ENCODE data around the gene JAK3.

The JAK3 gene

GRCh38 chr19:17868669-17869068 is 20.9 kb upstream of the JAK3 start:
- Histone ChIP-seq H3K36me3 (peaks cover 13% of the 10 kb centered on the region), H3K4me3 (ENCODE audit: low read depth in 1 of 2, low read length in 1 of 2) (no peak overlapping the region), H3K4me1 (ENCODE audit: control insufficient read depth in 1 of 2, insufficient read depth in 1 of 2, low read depth in 1 of 2, low read length in 1 of 2) (peaks cover 24% of the 10 kb centered on the region in 2 experiments), H3K9me3 (no peaks in the 10 kb centered on the region), H3K27ac (no peak overlapping the region), H3K27me3 (peaks cover 33% of the 10 kb centered on the region)
- no peak for TF ChIP-seq CTCF (IDR thresholded peaks at IDR 0.05)

- Histone ChIP-seq H3K27me3 (peaks cover 16% of the 10 kb centered on the region), H3K36me3 (peaks cover 29% of the 10 kb centered on the region), H3K27ac (no peak overlapping the region), H3K4me3 (ENCODE audit: low read depth in 1 of 2, low read length in 1 of 2) (no peak overlapping the region), H3K9me3 (no peaks in the 10 kb centered on the region), H3K4me1 (ENCODE audit: control insufficient read depth in 1 of 2, insufficient read depth in 1 of 2, low read depth in 1 of 2, low read length in 1 of 2) (peaks cover 7 to 9% of the 10 kb centered on the region in 2 experiments)
- TF ChIP-seq CTCF (IDR thresholded peaks at IDR 0.05) = no peak
These were observed 19.2 kb upstream of the JAK3 start for GRCh38 chr19:17866964-17867486.

- H3K4me1 ChIP-seq (ENCODE audit: control insufficient read depth in 1 of 2, insufficient read depth in 1 of 2, low read depth in 1 of 2, low read length in 1 of 2) = peaks cover 1 to 4% of the 10 kb centered on the region in 2 experiments
- H3K27ac ChIP-seq = no peak overlapping the region
- no peak overlapping the region for H3K4me3 ChIP-seq (ENCODE audit: low read depth in 1 of 2, low read length in 1 of 2)
- peaks cover 32% of the 10 kb centered on the region for H3K36me3 ChIP-seq
- no peaks in the 10 kb centered on the region for H3K9me3 ChIP-seq
- peaks cover 10% of the 10 kb centered on the region for H3K27me3 ChIP-seq
- no peak for TF ChIP-seq CTCF (IDR thresholded peaks at IDR 0.05)
These were observed 18.7 kb upstream of the JAK3 start for GRCh38 chr19:17866312-17866963.

- Histone ChIP-seq H3K9me3 (no peaks in the 10 kb centered on the region), H3K4me3 (ENCODE audit: low read depth in 1 of 2, low read length in 1 of 2) (no peak overlapping the region), H3K27me3 (peaks cover 2% of the 10 kb centered on the region), H3K4me1 (ENCODE audit: control insufficient read depth in 1 of 2, insufficient read depth in 1 of 2, low read depth in 1 of 2, low read length in 1 of 2) (peaks cover 5% of the 10 kb centered on the region in 2 experiments), H3K36me3 (peaks cover 32% of the 10 kb centered on the region), H3K27ac (no peak overlapping the region)
- no peak for TF ChIP-seq CTCF (IDR thresholded peaks at IDR 0.05)
These were observed 17.9 kb upstream of the JAK3 start for GRCh38 chr19:17865364-17866311.

- H3K27ac ChIP-seq = no peak overlapping the region
- H3K36me3 ChIP-seq = peaks cover 32% of the 10 kb centered on the region
- peaks cover 16 to 17% of the 10 kb centered on the region in 2 experiments for H3K4me1 ChIP-seq (ENCODE audit: control insufficient read depth in 1 of 2, insufficient read depth in 1 of 2, low read depth in 1 of 2, low read length in 1 of 2)
- H3K9me3 ChIP-seq = no peaks in the 10 kb centered on the region
- no peaks in the 10 kb centered on the region for H3K27me3 ChIP-seq
- TF ChIP-seq CTCF (IDR thresholded peaks at IDR 0.05) = no peak
- no peak overlapping the region for H3K4me3 ChIP-seq (ENCODE audit: low read depth in 1 of 2, low read length in 1 of 2)
These were observed 15.9 kb upstream of the JAK3 start for GRCh38 chr19:17863520-17864182.
